Measurements from ENCODE around the gene TOP2B. TPM values are rescaled to one million over a fixed set of nuclear protein-coding genes. Genes with fewer than 3 reads are reported as not detected.

TOP2B gene
- total and polyA plus RNA-seq, 2 experiments from 2014 or later, result 92.0 to 179 TPM

- no peak overlapping the region for H3K4me3 ChIP-seq
- no peaks in the 10 kb centered on the region for H3K27me3 ChIP-seq (ENCODE audit: insufficient read depth)
- no peaks in the 10 kb centered on the region for H3K9me3 Mint-ChIP-seq
- H3K36me3 Mint-ChIP-seq (ENCODE audit: low read depth), result no peaks in the 10 kb centered on the region
- peaks cover 6% of the 10 kb centered on the region; the same call in 2 of the 3 replicates for H3K4me1 Mint-ChIP-seq
- H2AFZ ChIP-seq, result no peak overlapping the region
- no peaks in the 10 kb centered on the region for H3K79me2 ChIP-seq (replicated peaks; ENCODE audit: insufficient read depth)
- no peaks in the 10 kb centered on the region for H3K4me1 ChIP-seq (ENCODE audit: insufficient read depth)
- DNase-seq (ENCODE audit: low spot score), result no peak
- no peak for ATAC-seq
- H3K36me3 ChIP-seq (ENCODE audit: insufficient read depth), result no peaks in the 10 kb centered on the region
- H3K9me2 ChIP-seq (ENCODE audit: insufficient read depth), result peaks cover 6% of the 10 kb centered on the region; the same call in 1 of the 2 replicates
- no peaks in the 10 kb centered on the region for H4K20me1 ChIP-seq (replicated peaks; ENCODE audit: insufficient read depth)
- H3K4me2 ChIP-seq, result no peak overlapping the region
- H3F3A ChIP-seq (replicated peaks; ENCODE audit: low read depth), result no peaks in the 10 kb centered on the region
- H3K27me3 Mint-ChIP-seq (ENCODE audit: insufficient read depth, low read depth, poor library complexity), result no peaks in the 10 kb centered on the region
- no peak for TF ChIP-seq REST (IDR thresholded peaks at IDR 0.05; ENCODE audit: unreplicated experiment)
- TF ChIP-seq CREB1 (CRISPR knock-in tag; IDR thresholded peaks at IDR 0.05; ENCODE audit: low read depth), result no peak
- no peak for TF ChIP-seq ZNF331 (CRISPR knock-in tag; IDR thresholded peaks at IDR 0.05; ENCODE audit: low read depth)
- TF ChIP-seq CTCF (conservative IDR thresholded peaks at IDR 0.05; ENCODE audit: low read depth in 2 of 2), result no peak
- TF ChIP-seq NANOG (IDR thresholded peaks at IDR 0.05; ENCODE audit: borderline replicate concordance), result no peak
- TF ChIP-seq ETS1 (IDR thresholded peaks at IDR 0.05), result no peak
- TF ChIP-seq EZH2 (IDR thresholded peaks at IDR 0.05; ENCODE audit: low read depth, unreplicated experiment), result no peak
- no peak for TF ChIP-seq ZNF462 (CRISPR knock-in tag; IDR thresholded peaks at IDR 0.05)
- TF ChIP-seq JUNB (IDR thresholded peaks at IDR 0.05; ENCODE audit: unreplicated experiment), result no peak
- TF ChIP-seq STAT1 (IDR thresholded peaks at IDR 0.05; ENCODE audit: unreplicated experiment), result no peak
- no peak for TF ChIP-seq ZNF114 (CRISPR knock-in tag; IDR thresholded peaks at IDR 0.05)
- no peak for TF ChIP-seq POLR2AphosphoS5 (IDR thresholded peaks at IDR 0.05; ENCODE audit: low read depth)
- TF ChIP-seq EZH2phosphoT487 (IDR thresholded peaks at IDR 0.05; ENCODE audit: unreplicated experiment), result no peak
- H3K4me3 Mint-ChIP-seq, result no peak overlapping the region
- H3K27ac Mint-ChIP-seq, result no peak overlapping the region
- no peak overlapping the region for H3K27ac ChIP-seq (ENCODE audit: low read depth)
These were observed 106.6 kb downstream of the TOP2B start for GRCh38 chr3:25558121-25558520.

Data from GM23338 (cell line).